Measurements from ENCODE around the gene KIRREL3. TPM values are rescaled to one million over a fixed set of nuclear protein-coding genes. Genes with fewer than 3 reads are reported as not detected.

KIRREL3 gene
- total RNA-seq, 2 experiments from 2014 or later: not detected

DNA sequence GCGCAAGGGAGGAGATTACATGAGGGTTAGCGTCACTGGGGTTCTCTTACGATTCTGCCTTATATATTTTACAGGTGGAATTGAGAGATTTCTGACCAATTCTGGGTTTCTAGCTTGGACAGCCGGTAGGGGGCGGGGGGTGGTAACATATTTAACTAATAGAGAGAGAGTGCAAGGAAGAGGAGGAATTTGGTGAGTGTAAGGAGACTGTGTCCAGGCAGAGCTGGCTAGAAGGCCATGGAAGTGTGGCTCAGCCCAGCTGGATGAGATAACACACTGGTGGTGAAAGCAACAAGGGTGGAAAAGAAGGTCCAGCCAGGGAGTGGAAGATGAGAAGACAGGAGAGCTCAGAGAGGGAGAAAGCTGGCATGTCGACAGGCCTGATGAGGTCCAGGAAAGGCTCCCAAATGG lies 588.6 kb downstream of the KIRREL3 start:
- peaks cover 11% of the 10 kb centered on the region for H3K4me1 ChIP-seq (ENCODE audit: insufficient read depth, low read length)
- intact Hi-C loops (cut with DNase I, micrococcal nuclease): no loop called here
- no peak for DNase-seq
- H3K9me3 ChIP-seq (ENCODE audit: control insufficient read depth in 1 of 2, insufficient read depth in 1 of 2, low read length in 2 of 2): no peaks in the 10 kb centered on the region
- no peaks in the 10 kb centered on the region for H3K27me3 Mint-ChIP-seq
- H3K27ac Mint-ChIP-seq: no peak overlapping the region
- TF ChIP-seq, protein P1, sequence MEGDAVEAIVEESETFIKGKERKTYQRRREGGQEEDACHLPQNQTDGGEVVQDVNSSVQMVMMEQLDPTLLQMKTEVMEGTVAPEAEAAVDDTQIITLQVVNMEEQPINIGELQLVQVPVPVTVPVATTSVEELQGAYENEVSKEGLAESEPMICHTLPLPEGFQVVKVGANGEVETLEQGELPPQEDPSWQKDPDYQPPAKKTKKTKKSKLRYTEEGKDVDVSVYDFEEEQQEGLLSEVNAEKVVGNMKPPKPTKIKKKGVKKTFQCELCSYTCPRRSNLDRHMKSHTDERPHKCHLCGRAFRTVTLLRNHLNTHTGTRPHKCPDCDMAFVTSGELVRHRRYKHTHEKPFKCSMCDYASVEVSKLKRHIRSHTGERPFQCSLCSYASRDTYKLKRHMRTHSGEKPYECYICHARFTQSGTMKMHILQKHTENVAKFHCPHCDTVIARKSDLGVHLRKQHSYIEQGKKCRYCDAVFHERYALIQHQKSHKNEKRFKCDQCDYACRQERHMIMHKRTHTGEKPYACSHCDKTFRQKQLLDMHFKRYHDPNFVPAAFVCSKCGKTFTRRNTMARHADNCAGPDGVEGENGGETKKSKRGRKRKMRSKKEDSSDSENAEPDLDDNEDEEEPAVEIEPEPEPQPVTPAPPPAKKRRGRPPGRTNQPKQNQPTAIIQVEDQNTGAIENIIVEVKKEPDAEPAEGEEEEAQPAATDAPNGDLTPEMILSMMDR (IDR thresholded peaks at IDR 0.05): no peak
- H3K9me3 Mint-ChIP-seq: no peaks in the 10 kb centered on the region
- no peak overlapping the region for H3K4me3 ChIP-seq (ENCODE audit: low read length)
- no peak overlapping the region for H3K27ac ChIP-seq (ENCODE audit: low read depth in 1 of 2, low read length in 2 of 2)
- no peak overlapping the region for H3K4me3 Mint-ChIP-seq
- no peak for ATAC-seq (ENCODE audit: poor library complexity)
- H3K4me1 Mint-ChIP-seq (ENCODE audit: low read depth): peaks cover 6% of the 10 kb centered on the region
- no peaks in the 10 kb centered on the region for H3K36me3 ChIP-seq (ENCODE audit: insufficient read depth, low read length)
- CTCF ChIA-PET: no interaction called here
- POLR2A ChIA-PET: no interaction called here
- no peaks in the 10 kb centered on the region for H3K36me3 Mint-ChIP-seq (ENCODE audit: low read depth)
- no peaks in the 10 kb centered on the region for H3K27me3 ChIP-seq (ENCODE audit: control insufficient read depth in 1 of 2, insufficient read depth in 2 of 2, low read length in 2 of 2)

DNA sequence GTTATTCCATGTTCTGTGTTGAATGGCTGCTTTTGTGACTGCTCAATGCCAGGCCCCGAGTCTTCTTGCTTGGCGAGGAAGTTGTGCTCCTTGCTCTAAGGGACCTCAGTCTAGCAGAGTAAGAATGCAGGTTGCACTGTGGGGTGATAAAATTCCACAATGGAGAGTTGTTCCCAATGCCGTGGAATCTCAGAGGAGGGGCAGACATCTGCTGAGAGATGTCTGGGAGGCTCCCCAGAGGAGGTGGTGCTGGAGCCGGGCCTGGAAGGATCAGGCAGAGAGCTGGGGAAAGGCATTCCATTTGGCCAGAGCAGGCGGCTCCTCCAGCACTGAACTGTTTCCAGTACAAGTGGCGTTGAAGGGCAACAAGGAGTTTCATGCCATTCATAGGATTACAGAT lies 589.9 kb downstream of the KIRREL3 start:
- ChIA-PET CTCF (no interaction called here), POLR2A (no interaction called here)
- no peak overlapping the region for H3K4me3 Mint-ChIP-seq
- TF ChIP-seq, protein P1 (IDR thresholded peaks at IDR 0.05): no peak
- no peak overlapping the region for H3K4me3 ChIP-seq (ENCODE audit: low read length)
- ATAC-seq (ENCODE audit: poor library complexity) (no peak), DNase-seq (no peak)
- intact Hi-C loops (cut with DNase I, micrococcal nuclease): no loop called here
- no peaks in the 10 kb centered on the region for H3K36me3 Mint-ChIP-seq (ENCODE audit: low read depth)
- H3K4me1 Mint-ChIP-seq (ENCODE audit: low read depth): no peaks in the 10 kb centered on the region
- H3K27ac Mint-ChIP-seq: no peak overlapping the region
- no peaks in the 10 kb centered on the region for H3K4me1 ChIP-seq (ENCODE audit: insufficient read depth, low read length)
- no peaks in the 10 kb centered on the region for H3K27me3 ChIP-seq (ENCODE audit: control insufficient read depth in 1 of 2, insufficient read depth in 2 of 2, low read length in 2 of 2)
- no peaks in the 10 kb centered on the region for H3K9me3 Mint-ChIP-seq
- no peaks in the 10 kb centered on the region for H3K27me3 Mint-ChIP-seq
- H3K36me3 ChIP-seq (ENCODE audit: insufficient read depth, low read length): no peaks in the 10 kb centered on the region
- no peaks in the 10 kb centered on the region for H3K9me3 ChIP-seq (ENCODE audit: control insufficient read depth in 1 of 2, insufficient read depth in 1 of 2, low read length in 2 of 2)
- H3K27ac ChIP-seq (ENCODE audit: low read depth in 1 of 2, low read length in 2 of 2): no peak overlapping the region

DNA sequence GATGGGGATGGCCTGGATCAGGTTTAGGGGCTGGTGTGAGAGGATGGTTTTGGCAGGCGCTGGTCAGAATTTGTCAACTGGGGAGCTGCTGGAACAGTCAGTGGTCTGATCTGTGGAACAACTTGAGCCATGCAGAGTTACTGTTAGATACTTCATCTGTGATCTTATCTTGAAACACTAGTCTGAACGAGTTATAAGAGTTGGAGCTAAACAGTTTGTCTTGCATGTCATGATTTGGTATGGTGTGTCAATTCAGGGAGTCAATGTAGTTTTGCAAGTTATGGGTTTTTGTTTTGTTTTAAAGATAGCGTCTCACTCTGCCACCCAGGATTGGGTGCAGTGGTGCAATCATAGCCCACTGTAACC lies 591.0 kb downstream of the KIRREL3 start:
- no peak for ATAC-seq (ENCODE audit: poor library complexity)
- Mint-ChIP-seq H3K9me3 (no peaks in the 10 kb centered on the region), H3K4me1 (ENCODE audit: low read depth) (no peaks in the 10 kb centered on the region), H3K27ac (no peak overlapping the region), H3K27me3 (no peaks in the 10 kb centered on the region), H3K4me3 (no peak overlapping the region), H3K36me3 (ENCODE audit: low read depth) (no peaks in the 10 kb centered on the region)
- H3K27me3 ChIP-seq (ENCODE audit: control insufficient read depth in 1 of 2, insufficient read depth in 2 of 2, low read length in 2 of 2): no peaks in the 10 kb centered on the region
- no peaks in the 10 kb centered on the region for H3K4me1 ChIP-seq (ENCODE audit: insufficient read depth, low read length)
- H3K4me3 ChIP-seq (ENCODE audit: low read length): no peak overlapping the region
- no peak overlapping the region for H3K27ac ChIP-seq (ENCODE audit: low read depth in 1 of 2, low read length in 2 of 2)
- DNase-seq: no peak
- intact Hi-C loops (cut with DNase I, micrococcal nuclease): no loop called here
- TF ChIP-seq, protein P1 (IDR thresholded peaks at IDR 0.05): no peak
- ChIA-PET CTCF (no interaction called here), POLR2A (no interaction called here)
- H3K36me3 ChIP-seq (ENCODE audit: insufficient read depth, low read length): no peaks in the 10 kb centered on the region
- H3K9me3 ChIP-seq (ENCODE audit: control insufficient read depth in 1 of 2, insufficient read depth in 1 of 2, low read length in 2 of 2): no peaks in the 10 kb centered on the region

All from CD4-positive, alpha-beta T cell (primary cell).